HepG2 (cell line): Measurements from ENCODE around the gene SLC9C2. TPM values are rescaled to one million over a fixed set of nuclear protein-coding genes. Genes with fewer than 3 reads are reported as not detected.
"Not testable (repeated sequence)": the region's sequence is repeated elsewhere in the genome, so short reads cannot be mapped to it uniquely, and the experiment has no call there.

Source experiments
- BCL6 ChIP-seq: IDR thresholded peaks from 2 replicates; pipeline ENCODE4 v1.6.1; 2016; ENCODE audit warnings: missing genetic modification reagents, missing compliant biosample characterization
- BORCS8-MEF2B ChIP-seq: sonication (generic); formaldehyde crosslinking; IDR thresholded peaks from 2 replicates; pipeline ENCODE4 v1.8.0; 2022; ENCODE audit warnings: mild to moderate bottlenecking, missing genetic modification reagents
- FOXA3 ChIP-seq: IDR thresholded peaks from 2 replicates; pipeline ENCODE4 v1.6.1; 2016; ENCODE audit warnings: missing genetic modification reagents, missing compliant biosample characterization
- FOXC1 ChIP-seq: sonication (generic); formaldehyde crosslinking; IDR thresholded peaks from 2 replicates; pipeline ENCODE4 v1.8.0; 2022; ENCODE audit warnings: mild to moderate bottlenecking, missing genetic modification reagents, borderline replicate concordance
- HMG20B ChIP-seq: conservative IDR thresholded peaks from 2 replicates; pipeline ENCODE4 v1.6.1; 2016; ENCODE audit warnings: missing genetic modification reagents, missing compliant biosample characterization
- HOMEZ ChIP-seq: IDR thresholded peaks from 2 replicates; pipeline ENCODE4 v1.6.1; 2016; ENCODE audit warnings: low read depth
- SOX6 ChIP-seq, 2 experiments: fragments of 450-650 bp in 1 of 2; sonication (generic) in 1 of 2; formaldehyde crosslinking in 1 of 2; IDR thresholded peaks; 2 replicates each; pipeline versions ENCODE4 v1.4.0 to v1.6.1; 2017 to 2020; ENCODE audit warnings: antibody characterized with exemption in 1 of 2, mild to moderate bottlenecking in 1 of 2, missing genetic modification reagents in 1 of 2
- TGIF2 ChIP-seq: IDR thresholded peaks from 2 replicates; pipeline ENCODE4 v1.6.1; 2016; ENCODE audit warnings: control low read depth, missing compliant biosample characterization
- THAP11 ChIP-seq: IDR thresholded peaks from 2 replicates; pipeline ENCODE4 v1.6.1; 2016; ENCODE audit warnings: missing biosample characterization, missing genetic modification reagents
- YEATS4 ChIP-seq: sonication (generic); formaldehyde crosslinking; IDR thresholded peaks from 2 replicates; pipeline ENCODE4 v1.4.0; 2020; ENCODE audit warnings: missing genetic modification reagents, borderline replicate concordance
- ZBTB20 ChIP-seq: sonication (generic); formaldehyde crosslinking; IDR thresholded peaks from 2 replicates; pipeline ENCODE4 v1.8.1; 2023; ENCODE audit warnings: missing genetic modification reagents, low read depth, mild to moderate bottlenecking, borderline replicate concordance
- ZNF263 ChIP-seq: sonication (generic); formaldehyde crosslinking; IDR thresholded peaks from 2 replicates; pipeline ENCODE4 v1.4.0; 2020; ENCODE audit warnings: missing genetic modification reagents
- ZNF317 ChIP-seq: sonication (generic); formaldehyde crosslinking; IDR thresholded peaks from 2 replicates; pipeline ENCODE4 v1.5.0; 2020; ENCODE audit warnings: mild to moderate bottlenecking, missing genetic modification reagents
- ZNF333 ChIP-seq: sonication (generic); formaldehyde crosslinking; IDR thresholded peaks from 2 replicates; pipeline ENCODE4 v1.4.0; 2020; ENCODE audit warnings: mild to moderate bottlenecking, missing genetic modification reagents, borderline replicate concordance
- ZNF350 ChIP-seq: sonication (generic); formaldehyde crosslinking; IDR thresholded peaks from 2 replicates; pipeline ENCODE4 v1.4.0; 2020; ENCODE audit warnings: mild to moderate bottlenecking, low read depth, missing genetic modification reagents, borderline replicate concordance
- ZNF772 ChIP-seq: sonication (generic); formaldehyde crosslinking; IDR thresholded peaks from 2 replicates; pipeline ENCODE4 v1.5.0; 2020; ENCODE audit warnings: mild to moderate bottlenecking, missing genetic modification reagents
- ZNF777 ChIP-seq: sonication (generic); formaldehyde crosslinking; IDR thresholded peaks from 2 replicates; pipeline ENCODE4 v1.4.0; 2020; ENCODE audit warnings: missing genetic modification reagents
- ZNF878 ChIP-seq: sonication (generic); formaldehyde crosslinking; IDR thresholded peaks from 2 replicates; pipeline ENCODE4 v1.8.1; 2023; ENCODE audit warnings: mild to moderate bottlenecking, missing genetic modification reagents, moderate library complexity
- polyA plus RNA-seq, 8 experiments: library from polyadenylated mRNA; depleted of rRNA in 3 of 8; stranded (reverse) in 7 of 8; unstranded in 1 of 8; fragments of >200 nt; fragmentation: Illumina TruSeq in 4 of 8; extraction: Trizol in 4 of 8; gene quantifications; 2 replicates each; pipeline versions ENCODE4 v1.2.1 to v1.2.3, GENCODE V29; 2011 to 2016; ENCODE audit warnings: low read depth in 4 of 8, missing spikeins in 1 of 8, mixed read lengths in 1 of 8; ENCODE audit not compliant: insufficient read depth in 1 of 8
- total RNA-seq, 5 experiments: library from RNA; depleted of rRNA; stranded (reverse); fragments of >200 nt; fragmentation: Illumina TruSeq; extraction: Trizol; gene quantifications; 2 replicates each; pipeline ENCODE4 v1.2.3, GENCODE V29; 2016; ENCODE audit warnings: low read depth in 1 of 5
- TF ChIP-seq, protein P1 (sequence below): sonication (generic); formaldehyde crosslinking; IDR thresholded peaks from 2 replicates; pipeline ENCODE4 v1.4.0; 2020; ENCODE audit warnings: missing genetic modification reagents, borderline replicate concordance
- TF ChIP-seq, protein P2 (sequence below): IDR thresholded peaks from 2 replicates; pipeline ENCODE4 v1.6.1; 2012; ENCODE audit warnings: inconsistent platforms
- TF ChIP-seq, protein P3 (sequence below): IDR thresholded peaks from 2 replicates; pipeline ENCODE4 v1.6.1; 2016; ENCODE audit warnings: low read depth, control low read depth

SLC9C2 gene
- total and polyA plus RNA-seq, 2 of the 13 experiments (the other 11 are each of a cell fraction or from before 2014, with no cell fraction given) = 0.03 TPM; not detected in 1

DNA sequence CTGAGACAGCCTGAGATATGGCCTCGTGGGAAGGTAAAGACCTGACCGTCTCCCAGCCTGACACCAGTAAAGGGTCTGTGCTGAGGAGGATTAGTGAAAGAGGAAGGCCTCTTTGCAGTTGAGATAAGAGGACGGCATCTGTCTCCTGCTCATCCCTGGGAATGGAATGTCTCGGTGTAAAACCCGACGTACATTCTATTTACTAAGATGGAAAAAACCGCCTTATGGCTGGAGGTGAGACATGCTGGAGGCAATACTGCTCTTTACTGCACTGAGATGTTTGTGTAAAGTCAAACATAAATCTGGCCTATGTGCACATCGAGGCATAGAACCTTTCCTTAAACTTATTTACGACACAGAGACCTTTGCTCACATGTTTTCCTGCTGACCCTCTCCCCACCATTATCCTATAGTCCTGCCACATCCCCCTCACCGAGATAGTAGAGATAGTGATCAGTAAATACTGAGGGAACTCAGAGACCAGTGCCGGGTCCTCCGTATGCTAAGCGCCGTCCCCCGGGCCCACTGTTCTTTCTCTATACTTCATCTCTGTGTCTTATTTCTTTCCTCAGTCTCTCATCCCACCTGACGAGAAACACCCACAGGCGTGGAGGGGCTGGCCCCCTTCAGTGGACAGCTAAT is 128.0 kb downstream of the SLC9C2 start (continued):
- TF ChIP-seq, protein P1, sequence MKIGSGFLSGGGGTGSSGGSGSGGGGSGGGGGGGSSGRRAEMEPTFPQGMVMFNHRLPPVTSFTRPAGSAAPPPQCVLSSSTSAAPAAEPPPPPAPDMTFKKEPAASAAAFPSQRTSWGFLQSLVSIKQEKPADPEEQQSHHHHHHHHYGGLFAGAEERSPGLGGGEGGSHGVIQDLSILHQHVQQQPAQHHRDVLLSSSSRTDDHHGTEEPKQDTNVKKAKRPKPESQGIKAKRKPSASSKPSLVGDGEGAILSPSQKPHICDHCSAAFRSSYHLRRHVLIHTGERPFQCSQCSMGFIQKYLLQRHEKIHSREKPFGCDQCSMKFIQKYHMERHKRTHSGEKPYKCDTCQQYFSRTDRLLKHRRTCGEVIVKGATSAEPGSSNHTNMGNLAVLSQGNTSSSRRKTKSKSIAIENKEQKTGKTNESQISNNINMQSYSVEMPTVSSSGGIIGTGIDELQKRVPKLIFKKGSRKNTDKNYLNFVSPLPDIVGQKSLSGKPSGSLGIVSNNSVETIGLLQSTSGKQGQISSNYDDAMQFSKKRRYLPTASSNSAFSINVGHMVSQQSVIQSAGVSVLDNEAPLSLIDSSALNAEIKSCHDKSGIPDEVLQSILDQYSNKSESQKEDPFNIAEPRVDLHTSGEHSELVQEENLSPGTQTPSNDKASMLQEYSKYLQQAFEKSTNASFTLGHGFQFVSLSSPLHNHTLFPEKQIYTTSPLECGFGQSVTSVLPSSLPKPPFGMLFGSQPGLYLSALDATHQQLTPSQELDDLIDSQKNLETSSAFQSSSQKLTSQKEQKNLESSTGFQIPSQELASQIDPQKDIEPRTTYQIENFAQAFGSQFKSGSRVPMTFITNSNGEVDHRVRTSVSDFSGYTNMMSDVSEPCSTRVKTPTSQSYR (CRISPR knock-in tag) = peak; percentile 25; the same call in 1 of the 2 replicates
- TF ChIP-seq ZBTB20 (CRISPR knock-in tag) = peak; percentile 74
- 0 out of 2 replicates have a peak, but pooled peaks have one; percentile 28 for TF ChIP-seq HMG20B (CRISPR knock-in tag)
- 0 out of 2 replicates have a peak, but pooled peaks have one; percentile 12 for TF ChIP-seq ZNF878
- TF ChIP-seq SOX6 (IDR thresholded peaks at IDR 0.05) = not testable (repeated sequence)
- TF ChIP-seq SOX6 (CRISPR knock-in tag; IDR thresholded peaks at IDR 0.05) = peak; percentile 44
- TF ChIP-seq BCL6 (CRISPR knock-in tag) = peak; percentile 38; the same call in 1 of the 2 replicates
- 0 out of 2 replicates have a peak, but pooled peaks have one; percentile 11 for TF ChIP-seq THAP11
- TF ChIP-seq YEATS4 (CRISPR knock-in tag) = peak; percentile 48; the same call in 1 of the 2 replicates
- TF ChIP-seq ZNF772 (CRISPR knock-in tag) = peak; percentile 77; the same call in 1 of the 2 replicates
- TF ChIP-seq FOXA3 (CRISPR knock-in tag) = peak; percentile 55; the same call in 1 of the 2 replicates
- TF ChIP-seq, protein P2, sequence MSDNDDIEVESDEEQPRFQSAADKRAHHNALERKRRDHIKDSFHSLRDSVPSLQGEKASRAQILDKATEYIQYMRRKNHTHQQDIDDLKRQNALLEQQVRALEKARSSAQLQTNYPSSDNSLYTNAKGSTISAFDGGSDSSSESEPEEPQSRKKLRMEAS = peak; percentile 37; the same call in 1 of the 2 replicates
- 0 out of 2 replicates have a peak, but pooled peaks have one; percentile 27 for TF ChIP-seq ZNF263 (CRISPR knock-in tag)
- TF ChIP-seq ZNF777 (CRISPR knock-in tag) = peak; percentile 90
- peak; percentile 57; the same call in 1 of the 2 replicates for TF ChIP-seq HOMEZ (CRISPR knock-in tag)
- peak; percentile 54; the same call in 1 of the 2 replicates for TF ChIP-seq ZNF333
- TF ChIP-seq BORCS8-MEF2B (CRISPR knock-in tag) = 0 out of 2 replicates have a peak, but pooled peaks have one; percentile 15
- 0 out of 2 replicates have a peak, but pooled peaks have one; percentile 45 for TF ChIP-seq ZNF350 (CRISPR knock-in tag)
- 0 out of 2 replicates have a peak, but pooled peaks have one; percentile 17 for TF ChIP-seq TGIF2 (CRISPR knock-in tag)
- TF ChIP-seq FOXC1 (CRISPR knock-in tag) = 0 out of 2 replicates have a peak, but pooled peaks have one; percentile 40
- TF ChIP-seq, protein P3, sequence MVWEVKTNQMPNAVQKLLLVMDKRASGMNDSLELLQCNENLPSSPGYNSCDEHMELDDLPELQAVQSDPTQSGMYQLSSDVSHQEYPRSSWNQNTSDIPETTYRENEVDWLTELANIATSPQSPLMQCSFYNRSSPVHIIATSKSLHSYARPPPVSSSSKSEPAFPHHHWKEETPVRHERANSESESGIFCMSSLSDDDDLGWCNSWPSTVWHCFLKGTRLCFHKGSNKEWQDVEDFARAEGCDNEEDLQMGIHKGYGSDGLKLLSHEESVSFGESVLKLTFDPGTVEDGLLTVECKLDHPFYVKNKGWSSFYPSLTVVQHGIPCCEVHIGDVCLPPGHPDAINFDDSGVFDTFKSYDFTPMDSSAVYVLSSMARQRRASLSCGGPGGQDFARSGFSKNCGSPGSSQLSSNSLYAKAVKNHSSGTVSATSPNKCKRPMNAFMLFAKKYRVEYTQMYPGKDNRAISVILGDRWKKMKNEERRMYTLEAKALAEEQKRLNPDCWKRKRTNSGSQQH (CRISPR knock-in tag) = 0 out of 2 replicates have a peak, but pooled peaks have one; percentile 15
- 0 out of 2 replicates have a peak, but pooled peaks have one; percentile 18 for TF ChIP-seq ZNF317 (CRISPR knock-in tag)
